GM18520 (cell line): Measurements from ENCODE around the gene ANKRD23.

ENCODE experiments used
- ATAC-seq: cut with Tn5 transposase; IDR thresholded peaks from one replicate; pipeline ENCODE4 v1.9.1; 2021; ENCODE audit not compliant: unreplicated experiment

Gene ANKRD23

DNA sequence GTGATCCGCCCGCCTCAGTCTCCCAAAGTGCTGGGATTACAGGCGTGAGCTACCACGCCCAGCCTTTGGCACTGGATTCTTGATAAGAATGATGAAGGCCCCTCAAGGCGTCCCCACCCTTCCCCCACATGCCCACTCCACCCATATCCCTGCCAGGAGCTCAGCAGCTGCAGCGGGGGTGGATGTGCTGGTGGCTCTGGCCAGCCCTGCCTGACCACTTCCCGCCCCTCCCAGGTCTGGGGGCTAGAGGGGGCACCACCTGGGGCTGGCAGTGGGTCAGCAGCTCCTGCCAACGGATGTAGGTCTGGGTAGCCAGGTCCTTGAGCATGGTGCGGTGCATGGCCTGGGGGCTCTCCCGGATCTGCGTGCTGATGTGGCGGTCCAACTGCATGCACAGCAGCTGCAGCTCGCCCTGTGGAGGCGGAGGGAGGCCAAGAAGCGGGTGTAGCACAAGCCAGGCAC, 33.8 kb upstream of the ANKRD23 start:
- ATAC-seq, result no peak

DNA sequence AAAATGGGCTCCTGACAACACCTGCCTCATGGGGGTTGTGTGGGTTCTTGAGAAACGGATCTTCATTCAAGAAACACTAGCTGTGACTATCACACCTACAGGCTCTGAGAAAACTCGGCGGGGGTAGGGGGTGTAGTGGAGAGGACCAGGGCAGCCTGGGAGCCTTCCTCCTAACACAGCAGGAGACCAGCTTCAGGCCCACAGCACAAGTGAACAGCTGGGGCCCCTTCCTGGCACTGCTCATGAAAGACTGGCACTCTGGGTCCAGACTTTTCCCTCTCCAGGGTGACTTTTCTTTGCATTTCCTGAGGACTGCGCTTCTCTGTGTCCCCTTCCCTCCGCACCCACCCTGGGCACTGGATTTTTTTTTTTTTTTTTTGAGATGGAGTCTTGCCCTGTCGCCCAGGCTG, 33.2 kb upstream of the ANKRD23 start:
- no peak for ATAC-seq

DNA sequence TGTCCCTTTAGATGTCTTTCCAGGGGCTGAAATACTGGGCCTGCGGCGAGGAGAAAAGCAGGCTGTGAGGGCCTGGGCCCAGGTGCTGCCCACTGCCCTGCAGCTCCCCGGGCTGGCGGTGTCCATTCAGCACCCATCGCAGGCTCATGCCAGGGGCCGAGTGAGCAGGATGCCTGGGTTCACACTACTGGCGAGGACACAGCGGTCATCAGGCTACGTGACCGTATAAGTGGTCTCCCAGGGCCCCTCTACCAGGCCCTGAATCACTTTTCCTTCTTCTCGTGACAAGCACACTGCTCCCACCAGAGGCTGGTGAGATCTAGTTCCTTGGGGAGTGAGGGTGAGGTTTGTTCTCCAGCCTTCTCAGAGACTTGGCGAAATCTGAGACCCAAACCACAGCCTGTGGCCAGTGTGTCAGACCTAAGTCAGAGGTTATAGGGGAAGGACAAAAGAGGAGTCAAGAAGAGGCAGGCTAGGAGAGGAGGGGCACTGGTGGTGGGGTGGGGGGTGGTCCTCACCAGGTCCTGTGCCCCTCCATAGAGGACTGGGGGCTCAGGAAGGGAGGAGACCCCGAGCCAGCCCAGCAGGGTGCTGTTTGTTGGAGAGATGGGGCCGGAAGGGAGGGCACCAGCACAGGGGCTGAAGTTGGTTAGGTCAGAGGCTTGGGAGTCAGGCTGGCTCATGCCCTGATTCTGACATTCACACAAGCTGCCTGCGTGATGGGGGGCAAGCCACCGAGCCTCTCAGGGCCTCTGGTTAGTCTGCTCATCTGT, 32.6 kb upstream of the ANKRD23 start:
- ATAC-seq, result no peak

DNA sequence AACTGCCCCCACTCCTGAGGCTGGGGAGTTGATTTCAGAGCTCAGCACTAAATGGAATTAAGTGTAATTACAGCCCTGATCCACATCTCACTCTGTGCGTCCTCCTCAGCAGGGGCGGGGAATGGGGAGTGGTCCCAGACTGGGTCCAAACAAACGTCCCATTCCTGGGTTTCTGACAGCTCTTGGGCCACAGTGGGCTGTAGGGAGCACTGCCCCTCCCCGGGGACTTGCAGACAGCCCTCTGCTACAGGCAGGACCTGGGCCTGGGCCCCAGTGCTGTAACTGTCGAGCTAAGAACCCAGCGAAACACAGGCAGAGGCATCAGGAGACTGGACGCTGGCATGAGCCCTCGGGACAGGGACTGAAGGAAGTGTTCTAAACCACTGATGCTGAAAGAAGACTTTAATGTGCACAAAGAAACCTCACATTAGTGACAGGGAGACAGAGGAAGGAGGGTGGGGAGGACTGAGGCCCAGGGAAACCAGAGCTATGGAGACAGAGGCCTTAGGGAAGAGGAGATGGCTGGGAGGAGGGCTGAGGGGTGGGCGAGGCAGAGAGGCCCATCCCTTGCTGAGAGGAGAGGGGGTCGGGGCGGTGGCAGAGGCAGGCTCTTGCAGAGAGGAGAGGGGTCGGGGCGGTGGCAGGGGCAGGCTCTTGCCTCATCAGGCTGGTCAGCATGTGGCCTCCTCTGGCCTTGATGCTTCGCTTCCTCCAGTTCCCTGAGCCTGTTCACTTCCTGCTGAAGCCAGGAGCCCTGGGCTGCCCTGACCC, 31.9 kb upstream of the ANKRD23 start:
- no peak for ATAC-seq

DNA sequence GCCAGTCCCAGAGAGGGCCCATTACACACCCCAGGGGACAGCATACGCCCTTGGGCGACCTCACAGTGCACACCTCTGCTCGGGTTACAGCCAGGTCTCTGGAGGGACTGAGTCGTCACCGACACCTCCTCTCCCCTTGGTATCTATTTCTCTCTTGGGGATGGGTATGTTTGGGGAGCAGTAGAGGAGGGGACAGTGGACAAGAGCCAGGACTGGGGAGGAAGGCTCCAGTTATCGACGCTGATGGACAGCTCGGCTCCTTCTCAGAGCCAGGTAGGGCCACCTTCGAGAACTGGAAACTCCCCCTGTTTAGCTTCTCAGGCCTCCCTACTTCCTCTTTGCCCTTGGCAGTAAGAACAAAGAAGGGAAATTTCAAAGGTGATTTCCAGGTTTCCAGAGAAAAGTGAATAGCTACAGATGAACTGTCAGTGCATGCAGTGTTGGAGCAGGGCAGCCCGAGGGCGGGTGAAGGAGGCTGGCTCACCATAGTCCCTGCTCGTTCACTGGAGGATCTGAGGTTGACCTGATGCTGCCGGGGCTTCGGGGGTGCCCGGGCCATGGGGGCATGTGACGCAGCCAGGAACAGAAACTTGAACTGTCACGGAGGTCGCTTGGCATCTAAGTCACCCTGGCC, 30.5 kb upstream of the ANKRD23 start:
- ATAC-seq, result peak; percentile 47

DNA sequence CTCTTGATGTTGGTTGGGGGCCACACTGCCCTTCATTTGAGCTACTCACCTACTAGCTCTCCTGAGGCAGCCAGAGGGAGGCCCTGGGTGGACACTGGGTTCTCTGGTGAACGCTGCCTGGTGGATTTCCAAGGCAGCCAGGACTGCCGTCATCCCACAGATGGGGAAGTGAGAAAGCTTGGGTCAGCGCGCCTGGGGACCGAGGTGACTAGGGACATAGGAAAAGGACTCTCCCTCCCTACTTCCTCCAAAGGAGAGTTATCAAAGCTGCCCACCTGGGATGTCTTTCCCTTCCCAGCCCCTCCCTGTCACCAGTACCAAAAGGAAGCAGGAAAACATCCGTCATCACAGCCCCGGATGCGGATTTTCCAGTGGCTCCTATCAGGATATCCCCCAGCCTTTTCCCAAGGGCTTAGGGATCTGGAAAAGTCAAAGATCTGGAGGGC, 29.9 kb upstream of the ANKRD23 start:
- no peak for ATAC-seq

DNA sequence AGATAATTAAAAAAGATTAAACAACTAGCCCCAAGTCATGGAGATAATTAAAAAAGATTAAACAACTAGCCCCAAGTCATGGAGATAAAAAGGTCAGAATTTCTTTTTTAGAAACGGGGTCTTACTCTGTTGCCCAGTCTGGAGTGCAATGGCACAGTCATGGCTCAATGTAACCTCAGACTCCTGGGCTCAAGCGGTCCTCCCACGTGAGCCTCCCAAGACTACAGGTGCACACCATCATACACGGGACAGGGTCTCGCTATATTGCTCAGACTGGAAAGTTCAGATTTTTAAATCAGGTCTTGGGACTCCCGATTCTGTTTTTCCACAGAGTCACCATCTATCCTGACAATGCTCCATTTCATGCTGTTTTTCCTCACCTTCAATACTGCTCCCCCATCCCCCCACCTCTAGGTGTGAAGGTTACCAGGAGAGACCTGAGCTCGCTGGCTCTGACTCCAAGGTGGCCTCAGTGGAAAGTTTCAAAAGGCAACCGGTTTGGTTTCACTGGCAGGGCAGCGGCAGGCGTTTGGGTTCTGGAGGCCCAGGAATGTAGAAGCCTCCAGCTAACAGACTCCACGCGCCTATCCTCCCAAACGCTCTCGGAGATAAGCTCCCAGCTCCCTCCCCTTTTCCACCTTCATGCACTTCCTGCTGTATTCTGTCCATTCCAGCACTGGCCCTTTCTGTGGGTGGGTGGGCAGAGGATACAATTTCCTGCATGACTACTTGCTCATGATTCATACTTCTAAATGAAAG, 28.9 kb upstream of the ANKRD23 start:
- no peak for ATAC-seq

DNA sequence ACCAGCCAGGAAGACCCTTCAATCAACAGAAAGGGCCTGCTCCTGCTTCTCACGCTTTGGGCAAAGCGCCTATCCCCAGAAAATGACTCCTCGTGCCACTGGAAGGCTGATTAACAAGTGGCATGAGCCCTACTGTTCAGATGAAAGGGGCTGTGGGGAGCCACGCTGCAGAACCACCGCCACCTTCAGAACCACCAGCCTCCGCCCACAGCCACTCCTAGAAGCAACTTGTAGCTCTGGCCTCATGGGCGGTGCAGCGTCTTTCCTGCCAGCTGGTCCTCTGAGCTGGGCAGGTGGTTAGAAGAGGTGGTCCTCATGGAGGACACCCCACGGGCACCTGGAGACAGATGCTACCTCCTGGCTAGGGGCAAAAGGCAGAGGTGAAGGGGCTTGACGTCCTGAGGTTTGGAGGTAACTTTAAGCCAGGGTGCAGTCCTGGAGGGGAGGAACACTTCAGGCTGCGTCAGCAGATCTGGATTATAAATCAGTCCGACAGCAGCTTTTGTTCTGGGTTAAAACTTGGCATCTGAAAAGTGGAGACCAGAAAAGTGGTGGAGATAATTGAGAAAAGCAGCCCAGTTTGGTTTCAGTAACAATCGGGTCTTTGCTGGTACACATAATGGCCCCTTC, 26.9 kb upstream of the ANKRD23 start:
- ATAC-seq, result no peak

DNA sequence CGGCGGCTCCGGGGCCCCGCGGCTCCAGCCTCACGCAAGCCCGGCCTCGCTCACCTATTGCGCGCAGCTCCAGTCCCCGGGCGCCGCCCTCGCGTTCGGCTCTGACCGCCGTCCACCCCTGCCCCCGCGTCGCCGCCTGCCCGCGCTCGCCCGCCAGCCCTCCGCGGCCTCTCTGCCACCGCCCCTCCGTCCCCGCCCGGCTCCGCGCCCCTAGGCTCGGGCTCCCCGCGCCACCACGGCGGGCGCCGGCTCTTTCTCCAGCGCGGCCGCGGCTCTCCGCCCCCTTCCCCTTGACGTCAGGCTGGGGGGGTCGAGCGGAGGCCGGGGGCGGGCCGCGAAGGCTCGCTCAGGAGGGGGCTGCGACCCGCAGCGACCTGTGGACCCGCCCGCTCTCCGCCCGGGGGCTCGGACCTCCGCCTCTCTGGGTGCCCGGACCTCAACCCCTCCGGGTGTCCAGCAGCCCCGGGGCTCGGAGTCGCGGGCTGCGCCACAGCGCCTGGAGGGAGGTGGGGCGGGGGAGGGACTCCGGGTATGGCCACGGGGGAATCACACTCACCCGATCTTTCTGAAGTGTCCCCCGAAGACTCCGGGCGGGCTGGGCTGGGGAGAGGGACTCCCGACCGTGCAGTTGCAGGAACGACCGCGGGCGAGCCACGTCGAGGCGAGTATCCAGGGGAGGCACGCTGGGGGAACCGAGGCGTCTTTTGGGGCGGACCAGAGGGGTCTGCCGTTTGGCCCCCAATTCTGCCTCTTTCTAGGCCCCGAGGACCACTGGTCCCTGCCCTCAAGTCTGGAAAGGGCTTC, 26.2 kb upstream of the ANKRD23 start, which contains the start of gene SEMA4C:
Gene SEMA4C, minus strand, starts transcription at position 259 of the 804 bp plus-strand sequence. CDS start 2,194 bp downstream, outside the sequence.
- no peak for ATAC-seq

DNA sequence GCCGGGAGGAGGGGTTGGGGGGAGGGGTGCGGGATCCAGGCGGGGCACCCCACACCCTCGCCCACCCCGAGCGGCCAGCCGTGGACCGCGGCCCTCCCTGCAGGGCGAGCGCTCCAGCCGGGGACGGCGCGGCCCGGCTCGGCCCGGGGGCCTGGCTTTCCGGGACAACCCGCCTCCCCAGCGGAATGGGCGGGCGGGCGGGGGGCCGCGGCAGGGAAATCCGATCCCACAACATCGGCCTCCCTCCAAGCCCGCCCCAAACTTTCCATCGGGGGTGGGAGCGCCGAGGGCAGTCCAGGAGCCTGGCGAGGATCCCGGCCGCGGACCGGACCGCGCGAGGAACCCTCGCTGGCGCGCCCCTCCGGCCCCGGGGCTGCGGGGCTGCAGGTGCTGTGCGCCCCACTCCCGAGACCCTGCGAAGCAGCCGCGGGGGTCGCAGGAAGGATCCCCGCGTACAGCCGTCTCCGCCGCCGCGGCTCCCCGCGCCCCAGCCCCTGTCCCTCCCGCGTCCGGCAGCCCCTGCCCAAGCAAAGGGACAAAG, 25.5 kb upstream of the ANKRD23 start:
- ATAC-seq, result no peak

DNA sequence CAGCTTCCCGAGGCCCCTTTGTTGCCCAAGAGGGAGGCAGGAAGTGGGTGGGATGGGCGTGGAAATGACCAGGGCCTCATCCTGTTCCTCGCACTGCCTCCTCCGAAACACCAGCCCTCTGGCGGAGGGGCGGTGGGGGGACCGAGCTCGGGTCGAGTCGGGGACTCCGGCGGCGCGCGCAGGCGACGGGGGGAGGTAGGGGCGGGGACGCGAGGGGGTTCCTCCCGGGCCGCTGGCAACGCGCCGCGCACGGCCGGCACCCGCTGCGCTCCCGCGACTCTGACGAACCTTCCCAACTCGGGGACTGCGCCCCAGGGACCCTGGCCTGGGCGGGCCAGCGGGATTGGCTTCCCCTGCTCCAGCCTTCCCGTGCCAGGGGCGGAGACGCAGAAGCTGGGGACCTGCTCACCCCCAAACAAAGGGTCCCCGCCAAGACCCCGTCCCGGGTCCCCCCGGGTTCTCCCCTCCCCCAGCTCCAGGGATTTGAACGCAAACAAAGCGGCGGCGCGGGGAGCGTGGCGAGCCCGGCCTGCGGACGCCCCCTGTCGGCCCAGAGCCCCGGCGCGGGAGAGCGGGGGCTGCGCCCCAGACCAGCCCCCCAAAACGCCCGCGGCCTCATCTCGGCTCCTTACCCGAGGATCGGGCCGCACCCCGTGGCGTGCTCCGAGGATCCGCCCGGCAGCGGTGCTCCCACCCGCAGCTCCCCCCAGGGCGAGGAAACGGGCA, 24.9 kb upstream of the ANKRD23 start:
- no peak for ATAC-seq

DNA sequence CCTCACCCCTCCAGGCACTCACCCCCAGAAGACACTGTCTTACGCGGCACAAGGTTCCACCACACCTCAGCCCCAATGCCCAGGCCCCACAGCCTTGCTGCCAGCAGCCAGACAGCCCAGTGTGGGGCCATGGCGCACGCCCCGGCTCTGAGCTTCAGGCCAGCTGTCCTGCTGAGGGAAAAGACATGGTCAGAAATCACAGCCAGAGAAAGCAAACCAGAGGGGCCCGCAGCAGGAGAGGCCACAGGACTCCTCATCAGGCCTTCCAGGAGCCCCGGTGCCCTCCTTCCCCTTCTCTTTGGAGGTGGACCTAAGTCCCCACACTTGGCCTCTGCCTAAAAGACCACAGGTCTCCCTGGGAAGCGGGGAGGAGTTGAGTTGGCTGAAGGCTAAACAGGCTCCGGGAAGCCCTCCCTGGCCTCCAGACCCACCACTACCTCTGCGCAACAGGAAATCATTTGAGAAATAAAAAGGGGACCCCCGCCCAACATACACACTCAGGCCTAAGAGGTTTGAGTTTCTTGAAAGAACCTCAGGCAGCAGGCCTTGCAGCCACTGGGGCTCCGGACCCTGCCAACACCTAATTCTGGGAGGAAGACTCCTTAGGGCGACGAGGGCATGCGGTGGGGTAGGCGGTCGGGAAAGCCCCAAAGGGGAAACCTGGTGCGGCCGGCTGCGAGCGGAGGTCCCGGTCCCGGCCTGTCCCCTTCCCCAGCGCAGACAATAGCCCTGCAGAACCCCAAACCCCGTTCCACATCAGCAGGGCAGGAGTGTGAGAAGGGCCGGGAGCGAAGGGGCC, 24.1 kb upstream of the ANKRD23 start:
- ATAC-seq, result no peak

DNA sequence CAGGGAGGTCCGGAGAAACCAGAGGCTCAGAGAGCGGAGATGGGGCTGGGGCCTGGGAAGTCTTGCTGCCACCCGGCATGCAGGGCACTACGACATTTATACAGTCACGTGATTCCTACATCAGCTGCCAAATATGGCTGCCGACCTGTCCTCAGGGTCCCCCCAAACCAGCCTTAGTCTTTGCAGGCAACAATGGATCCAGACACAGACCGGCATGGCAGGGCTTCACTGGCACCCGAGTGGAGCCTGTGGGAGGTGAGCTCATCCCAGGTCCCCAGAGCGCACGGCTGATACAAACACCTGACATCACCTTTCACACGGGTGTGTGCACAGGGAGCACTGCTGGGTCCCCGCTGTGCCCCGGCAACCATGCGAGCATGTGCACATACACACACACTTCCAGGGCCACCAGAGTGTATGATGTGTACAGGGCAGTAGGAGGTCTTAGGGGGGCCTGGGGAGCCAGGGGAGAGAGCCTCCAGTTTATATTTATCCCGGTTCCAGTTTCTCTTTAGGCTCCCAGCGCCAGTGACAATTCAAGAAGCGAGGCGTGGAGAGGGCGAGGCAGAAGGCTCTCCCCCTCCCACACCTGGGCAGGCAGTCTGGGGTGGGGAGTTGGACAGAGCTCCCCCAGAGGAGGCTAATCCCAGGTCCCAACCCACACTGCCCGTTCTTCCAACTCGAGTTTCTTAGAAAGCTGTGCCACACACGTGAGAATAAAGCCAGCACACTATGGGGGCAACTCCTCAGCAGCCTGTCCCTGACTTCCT, 23.4 kb upstream of the ANKRD23 start:
- ATAC-seq, result no peak

DNA sequence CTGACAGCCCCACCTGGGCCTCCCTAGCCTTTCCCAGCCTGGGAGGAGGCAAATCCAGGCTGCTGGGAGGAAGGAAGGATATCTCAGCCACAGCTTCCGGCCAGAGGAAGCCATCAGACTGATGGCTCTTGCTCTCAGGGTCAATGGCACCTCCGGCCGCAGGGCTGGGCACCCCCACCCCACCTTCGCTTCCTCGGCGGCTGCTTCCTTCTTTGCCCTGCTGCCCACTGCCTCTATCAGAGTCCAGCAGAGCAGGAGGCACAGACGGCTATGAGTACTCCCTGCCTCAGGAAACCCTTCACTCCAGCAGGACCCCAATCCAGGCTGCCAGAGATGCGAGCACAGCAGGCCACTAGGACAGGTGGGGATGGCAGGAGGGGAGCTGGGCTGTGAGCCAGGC, 22.8 kb upstream of the ANKRD23 start:
- ATAC-seq, result no peak

DNA sequence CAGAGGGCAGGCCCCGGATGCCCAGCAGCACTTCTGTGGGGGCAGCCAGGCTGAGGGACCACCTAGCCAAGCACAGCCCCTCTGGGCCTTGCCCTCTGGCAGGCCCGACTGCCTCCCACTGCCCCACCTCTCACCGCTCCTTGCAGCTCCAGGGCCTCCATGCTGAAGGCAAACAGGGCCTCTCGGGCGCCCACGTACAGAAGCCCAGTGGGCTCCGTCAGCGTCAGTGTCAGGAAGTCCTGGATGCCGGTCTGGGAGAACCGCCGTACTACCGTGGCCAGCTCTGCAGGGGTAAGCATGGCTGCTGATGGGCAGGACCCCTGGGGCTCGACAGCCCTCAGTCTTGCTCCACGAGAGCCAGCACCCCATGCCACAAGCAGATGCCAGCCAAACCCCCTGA, 22.3 kb upstream of the ANKRD23 start:
- no peak for ATAC-seq

DNA sequence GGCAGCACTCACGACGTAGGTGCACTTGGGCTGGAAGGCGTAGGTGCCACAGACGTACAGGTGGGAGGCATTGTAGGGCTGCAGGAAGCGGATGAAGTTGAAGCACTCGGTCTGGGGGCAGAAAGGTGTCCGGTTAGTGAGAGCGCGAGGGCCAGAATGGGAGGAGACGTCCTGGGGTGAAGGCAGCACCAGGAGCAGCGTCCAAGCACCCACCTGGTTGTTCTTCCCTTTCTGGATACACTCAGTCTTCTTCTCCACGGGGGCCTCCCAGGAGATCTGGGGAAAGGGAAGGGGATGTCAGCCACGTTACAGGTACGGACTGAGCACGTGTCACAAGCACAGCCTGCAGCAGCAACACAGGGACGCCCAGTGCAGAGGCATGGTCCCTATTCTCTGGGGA, 21.8 kb upstream of the ANKRD23 start:
- no peak for ATAC-seq
